ENCODE results near the gene CAPG.

GRCh38 chr2:85428343-85428881 lies 18.2 kb upstream of the CAPG start:
- TF ChIP-seq CTCF (IDR thresholded peaks at IDR 0.05), result no peak
- no peak for TF ChIP-seq POLR2A (IDR thresholded peaks at IDR 0.05)

All from right lobe of liver (tissue), 4 donors.